B cell (primary cell): Measurements from ENCODE around the gene TTC4. TPM values are rescaled to one million over a fixed set of nuclear protein-coding genes. Genes with fewer than 3 reads are reported as not detected.

Experiments
- ATAC-seq: fragments of 200-7000 bp; cut with Tn5 transposase; one replicate; pipeline ENCODE4 v1.10.0; 2021; ENCODE audit warnings: low read depth, mild to moderate bottlenecking, moderate number of reproducible peaks, moderate library complexity
- CTCF ChIA-PET: fragments of 350-600 bp; sonication (Branson Sonifier 250); formaldehyde crosslinking; loops from one replicate; lab custom pipeline; 2021; ENCODE audit warnings: antibody characterized with exemption, inconsistent platforms; lab: Charles Lee
- POLR2A ChIA-PET: fragments of 350-600 bp; sonication (Branson Sonifier 250); formaldehyde crosslinking; loops from one replicate; lab custom pipeline; 2021; ENCODE audit warnings: antibody characterized with exemption; lab: Charles Lee
- DNase-seq: peaks from one replicate; pipeline ENCODE4 v3.0.0; 2013
- H2AFZ ChIP-seq: 2 replicates; pipeline ENCODE4 v1.6.1; 2012; ENCODE audit warnings: mild to moderate bottlenecking, low read depth, low read length; ENCODE audit not compliant: insufficient read depth, poor library complexity, severe bottlenecking
- H3K27ac ChIP-seq, 2 donors: 1 replicate in 1 of 2; 2 replicates in 1 of 2; pipeline ENCODE4 v1.5.1; 2012 to 2013; ENCODE audit warnings: low read length in 2 of 2, mild to moderate bottlenecking in 2 of 2, moderate library complexity in 1 of 2
- H3K27me3 ChIP-seq, 4 experiments: fragments of 200-600 bp in 1 of 4; sonication (generic) in 1 of 4; replicated peaks in 1 of 4; 1 replicate in 2 of 4; 2 replicates in 2 of 4; pipeline versions ENCODE4 v1.6.1 to v1.7.0; 2013 to 2016; ENCODE audit warnings: low read length in 3 of 4, mild to moderate bottlenecking in 2 of 4, mixed read lengths in 1 of 4, moderate library complexity in 1 of 4; ENCODE audit not compliant: insufficient read depth in 4 of 4, control insufficient read depth in 3 of 4; ENCODE audit errors: control extremely low read depth in 1 of 4
- H3K36me3 ChIP-seq, 2 experiments: replicated peaks in 1 of 2; 1 replicate in 1 of 2; 2 replicates in 1 of 2; pipeline versions ENCODE4 v1.6.1 to v1.7.1; 2013; ENCODE audit warnings: low read length in 1 of 2; ENCODE audit not compliant: insufficient read depth in 2 of 2, control insufficient read depth in 1 of 2; ENCODE audit errors: control extremely low read depth in 1 of 2, extremely low read depth in 1 of 2
- H3K4me1 ChIP-seq, 2 donors: fragments of 200-600 bp in 1 of 2; sonication (generic) in 1 of 2; 1 replicate in 1 of 2; 2 replicates in 1 of 2; pipeline versions ENCODE4 v1.5.1 to v1.6.1; 2013 to 2017; ENCODE audit warnings: low read length in 2 of 2; ENCODE audit not compliant: control insufficient read depth in 2 of 2, insufficient read depth in 2 of 2
- H3K4me2 ChIP-seq: replicated peaks from 2 replicates; pipeline ENCODE3; 2012; ENCODE audit warnings: mild to moderate bottlenecking, low read depth, low read length; ENCODE audit not compliant: poor library complexity, severe bottlenecking
- H3K4me3 ChIP-seq, 5 experiments: fragments of 200-600 bp in 1 of 5; sonication (generic) in 1 of 5; 1 replicate in 3 of 5; 2 replicates in 2 of 5; pipeline versions ENCODE4 v1.5.1 to v1.7.0; 2011 to 2016; ENCODE audit warnings: low read length in 4 of 5, mild to moderate bottlenecking in 4 of 5, low read depth in 2 of 5, control low read depth in 1 of 5, moderate library complexity in 1 of 5; ENCODE audit not compliant: insufficient read depth in 1 of 5; ENCODE audit errors: control extremely low read depth in 1 of 5, extremely low read depth in 1 of 5
- H3K79me2 ChIP-seq: fragments of 200-600 bp; sonication (generic); one replicate; pipeline ENCODE4 v1.6.0; 2016; ENCODE audit warnings: low read length; ENCODE audit not compliant: control insufficient read depth, insufficient read depth
- H3K9ac ChIP-seq: fragments of 200-600 bp; sonication (generic); 2 replicates; pipeline ENCODE4 v1.6.1; 2017; ENCODE audit warnings: mild to moderate bottlenecking, low read length, moderate library complexity
- H3K9me3 ChIP-seq, 3 donors: one replicate each; pipeline versions ENCODE4 v1.6.1 to v1.7.1; 2013; ENCODE audit warnings: low read length in 2 of 3; ENCODE audit not compliant: control insufficient read depth in 2 of 3, insufficient read depth in 1 of 3; ENCODE audit errors: control extremely low read depth in 1 of 3
- H4K20me1 ChIP-seq: 2 replicates; pipeline ENCODE4 v1.6.0; 2012; ENCODE audit warnings: mild to moderate bottlenecking, low read length; ENCODE audit not compliant: insufficient read depth, control insufficient read depth, poor library complexity, severe bottlenecking
- H3K27ac Mint-ChIP-seq: one replicate; pipeline ENCODE4 v1.8.0; 2021; ENCODE audit warnings: mixed read lengths
- H3K27me3 Mint-ChIP-seq: one replicate; pipeline ENCODE4 v1.8.0; 2021; ENCODE audit warnings: mixed read lengths
- H3K4me1 Mint-ChIP-seq: one replicate; pipeline ENCODE4 v1.8.0; 2021; ENCODE audit warnings: mixed read lengths
- H3K4me3 Mint-ChIP-seq: one replicate; pipeline ENCODE4 v1.8.0; 2021; ENCODE audit warnings: mixed read lengths
- H3K9me3 Mint-ChIP-seq: one replicate; pipeline ENCODE4 v1.8.0; 2022; ENCODE audit warnings: mixed read lengths; ENCODE audit not compliant: insufficient read depth
- CTCF ChIP-seq: fragments of 200-600 bp; IDR thresholded peaks from one replicate; pipeline ENCODE4 v1.8.0; 2022; ENCODE audit warnings: antibody characterized with exemption, mild to moderate bottlenecking
- EZH2 ChIP-seq: IDR thresholded peaks from 2 replicates; pipeline ENCODE4 v1.6.1; 2012; ENCODE audit warnings: borderline replicate concordance, low read depth, mild to moderate bottlenecking, moderate library complexity, low read length; ENCODE audit not compliant: insufficient read depth, poor library complexity, severe bottlenecking
- WGBS: methylation state at CpG from one replicate; pipeline ENCODE4 v1.1.5; 2013; ENCODE audit warnings: missing lambda C conversion rate; ENCODE audit not compliant: insufficient coverage; 5-methylcytosine and 5-hydroxymethylcytosine counted together
- intact Hi-C: fragments of 100-400 bp; cut with micrococcal nuclease; formaldehyde crosslinking; loops from one replicate; pipeline ENCODE4 v1.10.0; 2022
- polyA plus RNA-seq: library from polyadenylated mRNA; depleted of rRNA; stranded (reverse); fragments of >200 nt; gene quantifications from 2 replicates; pipeline ENCODE4 v1.2.3, GENCODE V29; 2012
- total RNA-seq, 2 donors: library from RNA; stranded (reverse); fragments of 120-200 nt in 1 of 2; gene quantifications; 1 replicate in 1 of 2; 2 replicates in 1 of 2; pipeline versions ENCODE4 v1.2.3 to v1.2.4, GENCODE V29; 2013 to 2022

TTC4 gene
- total and polyA plus RNA-seq, 2 donors (not counting 1 experiment from before 2014, with no cell fraction given): 9.9 to 23.9 TPM

GRCh38 chr1:54666333-54666732 is 49.3 kb upstream of the TTC4 start:
- Mint-ChIP-seq H3K4me3 (no peak overlapping the region), H3K9me3 (no peaks in the 10 kb centered on the region), H3K4me1 (no peaks in the 10 kb centered on the region), H3K27me3 (peaks cover 16% of the 10 kb centered on the region), H3K27ac (no peak overlapping the region)
- 100% methylated on average over 4 of the region's 6 CpGs for WGBS
- Histone ChIP-seq H3K4me2 (no peak overlapping the region), H3K4me1 (no peaks in the 10 kb centered on the region), H3K79me2 (no peaks in the 10 kb centered on the region), H3K9me3 (peaks cover 0 to 7% (median 0%) of the 10 kb centered on the region in 3 donors), H3K36me3 (no peaks in the 10 kb centered on the region), H3K4me3 (no peak overlapping the region), H3K9ac (no peak overlapping the region), H3K27me3 (no peaks in the 10 kb centered on the region), H4K20me1 (no peaks in the 10 kb centered on the region), H2AFZ (no peak overlapping the region), H3K27ac (no peak overlapping the region)
- intact Hi-C loops: no loop called here
- ATAC-seq (no peak), DNase-seq (no peak)
- ChIA-PET CTCF (no interaction called here), POLR2A (no interaction called here)
- TF ChIP-seq EZH2: no peak
- TF ChIP-seq CTCF: no peak

DNA sequence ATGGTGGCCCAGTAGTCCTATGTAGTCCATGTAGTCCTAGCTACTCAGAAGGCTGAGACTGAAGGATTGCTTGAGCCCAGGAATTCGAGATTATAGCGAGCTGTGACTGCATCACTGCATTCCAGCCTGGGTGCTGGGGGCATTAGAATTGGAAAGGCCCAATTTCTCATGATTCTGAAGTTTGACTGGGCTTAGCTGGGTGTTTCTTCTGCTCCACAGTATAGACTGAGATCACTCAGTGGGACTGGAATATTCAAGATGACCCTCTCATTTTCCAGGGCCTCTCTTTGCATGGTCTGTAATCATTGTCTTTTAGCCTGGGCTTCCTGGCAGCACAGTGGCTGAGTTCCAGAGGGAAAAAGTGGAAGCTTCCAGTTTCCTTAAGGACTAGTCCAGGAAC is 47.9 kb upstream of the TTC4 start:
- Histone ChIP-seq H3K9ac (no peak overlapping the region), H3K27me3 (no peaks in the 10 kb centered on the region), H3K9me3 (peaks cover 0 to 7% (median 0%) of the 10 kb centered on the region in 3 donors), H3K4me2 (no peak overlapping the region), H3K4me3 (no peak overlapping the region), H4K20me1 (no peaks in the 10 kb centered on the region), H3K36me3 (no peaks in the 10 kb centered on the region), H3K4me1 (no peaks in the 10 kb centered on the region), H3K27ac (no peak overlapping the region), H2AFZ (no peak overlapping the region), H3K79me2 (no peaks in the 10 kb centered on the region)
- WGBS: 100% methylated on average over 2 of the region's 2 CpGs
- H3K4me1 Mint-ChIP-seq: no peaks in the 10 kb centered on the region
- intact Hi-C loops: no loop called here
- ChIA-PET CTCF (no interaction called here), POLR2A (no interaction called here)
- TF ChIP-seq EZH2: no peak
- no peak for TF ChIP-seq CTCF
- DNase-seq (no peak), ATAC-seq (no peak)
- H3K4me3 Mint-ChIP-seq: no peak overlapping the region
- peaks cover 13% of the 10 kb centered on the region for H3K27me3 Mint-ChIP-seq
- H3K27ac Mint-ChIP-seq: no peak overlapping the region
- H3K9me3 Mint-ChIP-seq: no peaks in the 10 kb centered on the region
